SK-N-SH treated with all-trans-retinoic acid at 6 μM for 48 hours (cell line): ENCODE measurements around the gene IL9R.

Experiments used
- BACH2 ChIP-seq: fragments of 250-450 bp; sonication (Bioruptor Pico); IDR thresholded peaks from 2 replicates; pipeline ENCODE4 v1.9.0; 2021; ENCODE audit warnings: mild to moderate bottlenecking, borderline replicate concordance
- CSRNP3 ChIP-seq: fragments of 250-450 bp; sonication (Bioruptor Pico); IDR thresholded peaks from 2 replicates; pipeline ENCODE4 v1.5.1; 2021; ENCODE audit warnings: mild to moderate bottlenecking, moderate library complexity
- ISL1 ChIP-seq: fragments of 250-450 bp; sonication (Bioruptor Pico); IDR thresholded peaks from 2 replicates; pipeline ENCODE4 v2.1.2; 2022; ENCODE audit warnings: mild to moderate bottlenecking, moderate library complexity
- OSR1 ChIP-seq: fragments of 250-450 bp; sonication (Bioruptor Pico); IDR thresholded peaks from 2 replicates; pipeline ENCODE4 v1.8.0; 2022; ENCODE audit warnings: moderate library complexity, mild to moderate bottlenecking, inconsistent platforms
- PATZ1 ChIP-seq: fragments of 250-450 bp; sonication (Bioruptor Pico); IDR thresholded peaks from 2 replicates; pipeline ENCODE4 v1.8.0; 2020; ENCODE audit warnings: mild to moderate bottlenecking, moderate library complexity, borderline replicate concordance
- PPARA ChIP-seq: fragments of 250-450 bp; sonication (Bioruptor Pico); IDR thresholded peaks from 2 replicates; pipeline ENCODE4 v1.5.0; 2020; ENCODE audit warnings: mild to moderate bottlenecking, borderline replicate concordance
- RARB ChIP-seq: fragments of 250-450 bp; sonication (Bioruptor Pico); IDR thresholded peaks from 2 replicates; pipeline ENCODE4 v1.8.0; 2021; ENCODE audit warnings: mild to moderate bottlenecking, moderate library complexity
- SNAI2 ChIP-seq: fragments of 250-450 bp; sonication (Bioruptor Pico); IDR thresholded peaks from 2 replicates; pipeline ENCODE4 v1.5.0; 2020; ENCODE audit warnings: mild to moderate bottlenecking, moderate library complexity
- TSHZ2 ChIP-seq: fragments of 250-450 bp; sonication (Bioruptor Pico); IDR thresholded peaks from 2 replicates; pipeline ENCODE4 v1.5.0; 2020; ENCODE audit warnings: mild to moderate bottlenecking, moderate library complexity
- ZNF70 ChIP-seq: fragments of 450-650 bp; formaldehyde crosslinking; IDR thresholded peaks from 2 replicates; pipeline ENCODE4 v1.5.0; 2020; ENCODE audit warnings: mild to moderate bottlenecking, moderate library complexity
- ZNF8 ChIP-seq: fragments of 450-650 bp; formaldehyde crosslinking; IDR thresholded peaks from 2 replicates; pipeline ENCODE4 v1.5.0; 2020; ENCODE audit warnings: mild to moderate bottlenecking, moderate library complexity

GRCh38 chrX:155967653-155968325 lies 29.7 kb upstream of the IL9R start:
- TF ChIP-seq ZNF70 = no peak
- no peak for TF ChIP-seq PPARA (CRISPR knock-in tag)
- TF ChIP-seq TSHZ2 (CRISPR knock-in tag) = no peak
- TF ChIP-seq ISL1 (CRISPR knock-in tag) = no peak
- no peak for TF ChIP-seq BACH2 (CRISPR knock-in tag)
- no peak for TF ChIP-seq SNAI2 (CRISPR knock-in tag)
- TF ChIP-seq PATZ1 = no peak
- TF ChIP-seq OSR1 (CRISPR knock-in tag) = no peak
- TF ChIP-seq CSRNP3 = no peak
- TF ChIP-seq ZNF8 (CRISPR knock-in tag) = no peak
- no peak for TF ChIP-seq RARB (CRISPR knock-in tag)
